ENCODE results near the gene ANXA1.

ANXA1 gene

DNA sequence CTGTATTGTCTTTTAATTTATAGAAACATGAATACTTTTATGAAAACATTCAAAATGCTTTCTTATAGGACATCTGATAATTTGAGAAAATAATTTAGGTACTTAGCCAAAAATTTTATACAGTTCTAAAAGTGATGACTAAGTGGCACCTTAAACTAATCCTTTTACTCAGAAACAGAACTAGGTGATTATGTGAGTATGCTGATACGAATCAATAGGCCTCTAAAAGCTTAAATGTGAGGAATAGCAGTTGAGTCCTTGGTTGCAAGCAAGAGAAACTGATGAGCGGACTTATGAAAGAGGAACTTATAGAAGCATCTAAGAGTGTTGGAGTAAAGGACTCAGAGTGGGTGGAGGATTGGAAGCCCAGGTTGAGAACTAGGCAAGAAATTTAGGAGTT lies 26.4 kb downstream of the ANXA1 start:
- H3K4me3 Mint-ChIP-seq = no peak overlapping the region

DNA sequence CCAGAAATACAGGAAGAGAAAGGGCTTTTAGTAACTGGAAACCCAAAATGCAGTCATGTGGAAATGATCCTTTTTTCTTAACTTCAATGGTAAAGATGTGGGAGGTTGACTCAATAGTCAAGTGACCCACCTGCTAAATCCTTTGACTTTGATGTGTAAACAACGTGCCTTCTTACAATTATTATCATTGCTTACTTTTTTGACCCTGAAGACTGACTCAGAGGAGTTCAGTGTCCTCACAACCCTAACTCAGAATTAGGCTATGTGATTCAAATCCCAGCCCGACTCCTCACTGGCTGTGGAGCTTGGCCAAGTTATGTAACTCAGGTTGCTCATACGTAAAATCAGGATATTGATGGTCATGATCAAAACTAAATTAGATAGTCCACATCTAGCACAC lies 27.9 kb downstream of the ANXA1 start:
- Mint-ChIP-seq H3K4me1 (peaks cover 11% of the 10 kb centered on the region), H3K9me3 (no peaks in the 10 kb centered on the region), H3K27ac (peak overlapping the region in 2 of 3 experiments; percentile 53 to 58), H3K36me3 (ENCODE audit: low read depth) (no peaks in the 10 kb centered on the region), H3K4me3 (no peak overlapping the region), H3K27me3 (ENCODE audit: low read depth) (no peaks in the 10 kb centered on the region)
- TF ChIP-seq, protein P1, sequence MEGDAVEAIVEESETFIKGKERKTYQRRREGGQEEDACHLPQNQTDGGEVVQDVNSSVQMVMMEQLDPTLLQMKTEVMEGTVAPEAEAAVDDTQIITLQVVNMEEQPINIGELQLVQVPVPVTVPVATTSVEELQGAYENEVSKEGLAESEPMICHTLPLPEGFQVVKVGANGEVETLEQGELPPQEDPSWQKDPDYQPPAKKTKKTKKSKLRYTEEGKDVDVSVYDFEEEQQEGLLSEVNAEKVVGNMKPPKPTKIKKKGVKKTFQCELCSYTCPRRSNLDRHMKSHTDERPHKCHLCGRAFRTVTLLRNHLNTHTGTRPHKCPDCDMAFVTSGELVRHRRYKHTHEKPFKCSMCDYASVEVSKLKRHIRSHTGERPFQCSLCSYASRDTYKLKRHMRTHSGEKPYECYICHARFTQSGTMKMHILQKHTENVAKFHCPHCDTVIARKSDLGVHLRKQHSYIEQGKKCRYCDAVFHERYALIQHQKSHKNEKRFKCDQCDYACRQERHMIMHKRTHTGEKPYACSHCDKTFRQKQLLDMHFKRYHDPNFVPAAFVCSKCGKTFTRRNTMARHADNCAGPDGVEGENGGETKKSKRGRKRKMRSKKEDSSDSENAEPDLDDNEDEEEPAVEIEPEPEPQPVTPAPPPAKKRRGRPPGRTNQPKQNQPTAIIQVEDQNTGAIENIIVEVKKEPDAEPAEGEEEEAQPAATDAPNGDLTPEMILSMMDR (IDR thresholded peaks at IDR 0.05; ENCODE audit: unreplicated experiment in 3 of 3) = no peak

More for the DNA sequence above, 26.4 kb downstream of the ANXA1 start:
- Mint-ChIP-seq H3K27ac (no peak overlapping the region), H3K4me1 (peaks cover 6% of the 10 kb centered on the region), H3K27me3 (ENCODE audit: low read depth) (no peaks in the 10 kb centered on the region), H3K9me3 (no peaks in the 10 kb centered on the region), H3K36me3 (ENCODE audit: low read depth) (no peaks in the 10 kb centered on the region)
- TF ChIP-seq, protein P1 (IDR thresholded peaks at IDR 0.05; ENCODE audit: unreplicated experiment in 3 of 3) = no peak

DNA sequence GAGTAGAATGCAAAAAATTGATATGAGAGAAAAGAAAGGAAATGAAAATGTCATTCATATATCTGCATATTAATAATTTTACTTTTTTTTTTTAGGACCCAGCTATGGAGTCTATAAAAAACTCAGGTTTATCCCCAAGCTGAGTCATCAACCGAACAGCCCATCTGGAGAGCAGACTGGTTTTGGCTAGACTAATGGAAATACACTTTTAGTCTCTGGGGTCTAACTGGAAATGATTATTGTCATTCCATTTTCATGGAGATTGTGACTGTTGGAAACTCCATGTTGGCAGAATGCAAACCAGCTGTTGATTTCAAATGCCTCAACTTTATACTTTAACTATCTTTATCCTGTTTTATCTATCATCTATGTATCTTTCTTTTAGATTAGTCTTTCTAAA lies 28.7 kb downstream of the ANXA1 start:
- H3K27me3 Mint-ChIP-seq (ENCODE audit: low read depth) = no peaks in the 10 kb centered on the region
- peak overlapping the region in 1 of 3 experiments; percentile 26 for H3K27ac Mint-ChIP-seq
- H3K9me3 Mint-ChIP-seq = no peaks in the 10 kb centered on the region
- no peaks in the 10 kb centered on the region for H3K36me3 Mint-ChIP-seq (ENCODE audit: low read depth)
- TF ChIP-seq, protein P1 (IDR thresholded peaks at IDR 0.05; ENCODE audit: unreplicated experiment in 3 of 3) = no peak
- peaks cover 11% of the 10 kb centered on the region for H3K4me1 Mint-ChIP-seq
- H3K4me3 Mint-ChIP-seq = no peak overlapping the region

DNA sequence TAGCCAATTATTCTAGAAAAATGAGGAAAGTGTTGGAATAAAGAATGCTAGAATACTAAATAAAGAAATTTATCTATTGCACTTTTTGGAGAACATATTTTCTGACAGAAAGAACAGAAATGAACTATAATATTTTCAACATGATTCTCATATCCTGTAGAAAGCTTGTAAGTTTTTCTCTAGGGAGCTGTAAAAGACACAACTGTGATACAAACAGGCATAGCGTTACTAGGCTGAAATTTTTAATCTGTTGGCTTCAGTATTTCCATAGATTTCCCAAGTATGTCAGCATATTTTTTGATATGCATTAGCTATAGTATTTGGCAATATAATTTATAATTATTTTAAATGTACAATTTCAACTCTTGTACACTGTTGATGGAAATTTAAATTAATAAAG lies 31.3 kb downstream of the ANXA1 start:
- TF ChIP-seq, protein P1 (IDR thresholded peaks at IDR 0.05; ENCODE audit: unreplicated experiment in 3 of 3) = no peak
- Mint-ChIP-seq H3K9me3 (peaks cover 19% of the 10 kb centered on the region), H3K36me3 (ENCODE audit: low read depth) (no peaks in the 10 kb centered on the region), H3K4me3 (no peak overlapping the region), H3K4me1 (peaks cover 11% of the 10 kb centered on the region), H3K27me3 (ENCODE audit: low read depth) (no peaks in the 10 kb centered on the region), H3K27ac (no peak overlapping the region)

DNA sequence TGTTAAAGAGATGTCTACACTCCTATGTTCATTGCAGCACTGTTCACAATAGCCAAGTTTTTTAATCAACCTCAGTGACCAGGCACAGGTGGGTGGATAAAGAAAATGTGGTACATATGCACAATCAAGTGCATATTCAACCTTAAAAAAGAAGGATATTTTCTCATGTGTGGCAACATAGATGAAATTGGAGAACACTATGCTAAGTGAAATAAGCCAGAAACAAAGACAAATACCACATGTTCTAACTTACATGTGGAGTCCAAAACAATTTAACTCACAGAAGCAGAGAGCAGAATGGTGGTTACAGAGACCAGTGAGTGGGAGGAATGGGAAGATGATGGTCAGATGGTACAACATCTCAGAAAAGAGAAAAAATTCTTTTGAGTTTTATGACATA lies 31.8 kb downstream of the ANXA1 start:
- Mint-ChIP-seq H3K4me1 (peaks cover 11% of the 10 kb centered on the region), H3K27ac (no peak overlapping the region), H3K9me3 (peaks cover 24% of the 10 kb centered on the region), H3K27me3 (ENCODE audit: low read depth) (no peaks in the 10 kb centered on the region), H3K4me3 (no peak overlapping the region), H3K36me3 (ENCODE audit: low read depth) (no peaks in the 10 kb centered on the region)
- TF ChIP-seq, protein P1 (IDR thresholded peaks at IDR 0.05; ENCODE audit: unreplicated experiment in 3 of 3) = no peak
